HCT116 (cell line): ENCODE data around the gene FGGY. TPM values are rescaled to one million over a fixed set of nuclear protein-coding genes. Genes with fewer than 3 reads are reported as not detected.

ENCODE experiments used
- ATAC-seq: fragments of 200-7000 bp; cut with Tn5 transposase; 2 replicates; pipeline ENCODE4 v1.9.1; 2020; ENCODE audit warnings: mild to moderate bottlenecking, moderate library complexity
- BruUV-seq: library from RNA; stranded (reverse); fragments of 400-500 nt; replicated peaks from 2 replicates; lab custom pipeline; 2021; lab: Mats Ljungman, UMichigan
- CTCF ChIA-PET: fragments of 300-600 bp; sonication (Branson Sonifier 250); formaldehyde crosslinking; loops from one replicate; lab custom pipeline; 2021; ENCODE audit warnings: antibody characterized with exemption; lab: Charles Lee
- POLR2A ChIA-PET: fragments of 300-600, 350-600 bp; sonication (Branson Sonifier 250); formaldehyde crosslinking; loops from one replicate; lab custom pipeline; 2021; ENCODE audit warnings: antibody characterized with exemption; lab: Charles Lee
- RAD21 ChIA-PET, 2 experiments: fragments of 300-600 bp; sonication (Branson Sonifier 250); formaldehyde crosslinking; loops; one replicate each; lab custom pipeline; 2023; ENCODE audit warnings: low total read pairs in 2 of 2; ENCODE audit not compliant: uncharacterized antibody in 2 of 2, unreplicated experiment in 2 of 2, low non-redundant PET in 1 of 2; lab: Charles Lee
- DNase-seq: peaks from one replicate; pipeline ENCODE4 v3.0.0-alpha.2; 2010; ENCODE audit warnings: low read depth, low spot score
- H2AFZ ChIP-seq: fragments of 200-600 bp; shearing (Covaris generic), sonication (generic); 2 replicates; pipeline ENCODE4 v1.6.1; 2017; ENCODE audit warnings: low read depth, mixed run types, mixed read lengths, antibody characterized with exemption, low read length; ENCODE audit not compliant: poor library complexity, severe bottlenecking
- H3K27ac ChIP-seq: 2 replicates; pipeline ENCODE4 v1.5.1; 2012; ENCODE audit warnings: low read depth, low read length
- H3K27me3 ChIP-seq: fragments of 200-600 bp; sonication (generic); 2 replicates; pipeline ENCODE4 v1.6.1; 2016; ENCODE audit warnings: mixed run types, low read length, mixed read lengths; ENCODE audit not compliant: insufficient read depth
- H3K36me3 ChIP-seq, 2 experiments: fragments of 200-500 bp in 1 of 2; fragments of 200-600 bp in 1 of 2; sonication (Bioruptor generic) in 1 of 2; sonication (generic) in 1 of 2; 2 replicates each; pipeline versions ENCODE4 v1.5.1 to v1.6.1; 2014 to 2016; ENCODE audit warnings: low read length in 2 of 2, inconsistent platforms in 1 of 2, mixed read lengths in 1 of 2, mixed run types in 1 of 2; ENCODE audit not compliant: insufficient read depth in 2 of 2, control insufficient read depth in 1 of 2
- H3K4me1 ChIP-seq, 2 experiments: fragments of 200-600 bp in 1 of 2; sonication (generic) in 1 of 2; 2 replicates each; pipeline versions ENCODE4 v1.5.1 to v1.6.1; 2012 to 2017; ENCODE audit warnings: low read length in 2 of 2, inconsistent platforms in 1 of 2, mild to moderate bottlenecking in 1 of 2, mixed read lengths in 1 of 2, mixed run types in 1 of 2, moderate library complexity in 1 of 2; ENCODE audit not compliant: insufficient read depth in 2 of 2, control insufficient read depth in 1 of 2
- H3K4me2 ChIP-seq: fragments of 200-600 bp; sonication (generic); 2 replicates; pipeline ENCODE4 v1.6.1; 2017; ENCODE audit warnings: mixed run types, low read length, mixed read lengths
- H3K4me3 ChIP-seq, 2 experiments: fragments of 200-600 bp in 1 of 2; sonication (generic) in 1 of 2; replicated peaks in 1 of 2; 2 replicates each; pipeline ENCODE4 v1.5.1; 2011 to 2016; ENCODE audit warnings: low read length in 2 of 2, control low read depth in 1 of 2, low read depth in 1 of 2, mild to moderate bottlenecking in 1 of 2, mixed read lengths in 1 of 2, mixed run types in 1 of 2
- H3K79me2 ChIP-seq: fragments of 200-600 bp; sonication (generic); 2 replicates; pipeline ENCODE4 v1.6.1; 2017; ENCODE audit warnings: mild to moderate bottlenecking, mixed run types, low read length, moderate library complexity, mixed read lengths; ENCODE audit not compliant: insufficient read depth
- H3K9ac ChIP-seq: fragments of 200-600 bp; sonication (generic); 2 replicates; pipeline ENCODE4 v1.6.1; 2016; ENCODE audit warnings: low read length, mixed read lengths
- H3K9me2 ChIP-seq: fragments of 200-600 bp; sonication (generic), shearing (Covaris generic); 2 replicates; pipeline ENCODE4 v1.6.1; 2017; ENCODE audit warnings: mixed run types, mild to moderate bottlenecking, moderate library complexity; ENCODE audit not compliant: insufficient read depth
- H3K9me3 ChIP-seq, 2 experiments: fragments of 200-500 bp in 1 of 2; fragments of 200-600 bp in 1 of 2; sonication (Bioruptor generic) in 1 of 2; sonication (generic) in 1 of 2; 2 replicates each; pipeline ENCODE4 v1.6.1; 2014 to 2017; ENCODE audit warnings: low read length in 2 of 2, mixed read lengths in 2 of 2, inconsistent platforms in 1 of 2, low read depth in 1 of 2, mild to moderate bottlenecking in 1 of 2, mixed run types in 1 of 2, moderate library complexity in 1 of 2; ENCODE audit not compliant: control insufficient read depth in 1 of 2, insufficient read depth in 1 of 2
- H4K20me1 ChIP-seq: fragments of 200-600 bp; sonication (generic), shearing (Covaris generic); 2 replicates; pipeline ENCODE4 v1.6.1; 2017; ENCODE audit warnings: mixed run types, mild to moderate bottlenecking, moderate library complexity; ENCODE audit not compliant: insufficient read depth
- ATF3 ChIP-seq: IDR thresholded peaks from 2 replicates; pipeline ENCODE4 v1.6.1; 2012
- CEBPB ChIP-seq: IDR thresholded peaks from 2 replicates; pipeline ENCODE4 v1.6.1; 2012; ENCODE audit warnings: low read depth
- CTCF ChIP-seq, 3 experiments: fragments of 200-600 bp in 1 of 3; sonication (generic) in 1 of 3; IDR thresholded peaks in 2 of 3; conservative IDR thresholded peaks in 1 of 3; 2 replicates each; pipeline ENCODE4 v1.5.1; 2012 to 2017; ENCODE audit warnings: low read depth in 2 of 3, low read length in 2 of 3, antibody characterized with exemption in 1 of 3, borderline replicate concordance in 1 of 3, control low read depth in 1 of 3, mild to moderate bottlenecking in 1 of 3, mixed read lengths in 1 of 3, mixed run types in 1 of 3, moderate library complexity in 1 of 3; ENCODE audit not compliant: insufficient read depth in 1 of 3
- EGR1 ChIP-seq: IDR thresholded peaks from 2 replicates; pipeline ENCODE4 v1.6.1; 2012; ENCODE audit warnings: low read depth
- ELF1 ChIP-seq: IDR thresholded peaks from 2 replicates; pipeline ENCODE4 v1.6.1; 2012; ENCODE audit warnings: low read depth, borderline replicate concordance
- EZH2 ChIP-seq: fragments of 200-600 bp; sonication (generic); IDR thresholded peaks from 2 replicates; pipeline ENCODE4 v1.6.1; 2017; ENCODE audit warnings: antibody characterized with exemption, mixed run types
- EZH2phosphoT487 ChIP-seq: fragments of 200-600 bp; IDR thresholded peaks from 2 replicates; pipeline ENCODE4 v1.6.1; 2018; ENCODE audit warnings: antibody characterized with exemption, borderline replicate concordance
- JUND ChIP-seq: IDR thresholded peaks from 2 replicates; pipeline ENCODE4 v1.6.1; 2012
- POLR2AphosphoS5 ChIP-seq: IDR thresholded peaks from 2 replicates; pipeline ENCODE4 v1.6.1; 2011; ENCODE audit warnings: mild to moderate bottlenecking, low read depth, low read length, moderate library complexity
- RAD21 ChIP-seq: IDR thresholded peaks from 2 replicates; pipeline ENCODE4 v1.6.1; 2012; ENCODE audit warnings: low read depth, mild to moderate bottlenecking
- SIN3A ChIP-seq: IDR thresholded peaks from 2 replicates; pipeline ENCODE4 v1.6.1; 2012; ENCODE audit warnings: low read depth
- SP1 ChIP-seq: IDR thresholded peaks from 2 replicates; pipeline ENCODE4 v1.6.1; 2012; ENCODE audit warnings: low read depth
- YY1 ChIP-seq: IDR thresholded peaks from 2 replicates; pipeline ENCODE4 v1.6.1; 2011; ENCODE audit warnings: low read length, low read depth, moderate library complexity, mild to moderate bottlenecking; ENCODE audit not compliant: insufficient replicate concordance; ENCODE audit errors: extremely low read depth
- ZBTB33 ChIP-seq: IDR thresholded peaks from 2 replicates; pipeline ENCODE4 v1.6.1; 2011; ENCODE audit warnings: mild to moderate bottlenecking, low read length, moderate library complexity; ENCODE audit not compliant: insufficient replicate concordance; ENCODE audit errors: extremely low read depth
- ZFX ChIP-seq: fragments of 450-650 bp; IDR thresholded peaks from 2 replicates; pipeline ENCODE4 v1.6.1; 2017
- ZNF274 ChIP-seq: fragments of 200-500 bp; sonication (Bioruptor generic); IDR thresholded peaks from 2 replicates; pipeline ENCODE4 v1.6.1; 2014; ENCODE audit warnings: mild to moderate bottlenecking, low read depth, low read length, inconsistent platforms
- intact Hi-C: fragments of 100-400 bp; cut with micrococcal nuclease; formaldehyde crosslinking; loops from 2 replicates; pipeline ENCODE4 v1.10.0; 2022
- total RNA-seq: library from RNA; stranded (reverse); gene quantifications from one replicate; pipeline ENCODE4 v1.2.1, GENCODE V29; 2021; ENCODE audit not compliant: unreplicated experiment

FGGY gene
- total RNA-seq, 1 experiment from 2014 or later: 10.6 TPM

GRCh38 chr1:59601811-59602210 lies 304.9 kb downstream of the FGGY start:
- no peak for ATAC-seq
- TF ChIP-seq CTCF (IDR thresholded peaks at IDR 0.05 in 2 of 3, conservative IDR thresholded peaks at IDR 0.05 in 1 of 3; ENCODE audit: borderline replicate concordance in 1 of 3, insufficient read depth in 1 of 3, low read depth in 2 of 3, low read length in 2 of 3): no peak
- TF ChIP-seq POLR2AphosphoS5: no peak
- TF ChIP-seq JUND: no peak
- no peak for TF ChIP-seq YY1
- TF ChIP-seq ELF1: no peak
- no peak for TF ChIP-seq ZNF274
- TF ChIP-seq ATF3: no peak
- TF ChIP-seq ZFX: no peak
- TF ChIP-seq EZH2phosphoT487: no peak
- TF ChIP-seq EGR1: no peak
- TF ChIP-seq EZH2: no peak
- TF ChIP-seq SIN3A: no peak
- no peak for TF ChIP-seq SP1
- no peak for TF ChIP-seq CEBPB
- no peak for TF ChIP-seq RAD21
- TF ChIP-seq ZBTB33: no peak
- no TSS peak for BruUV-seq
- ChIA-PET RAD21 (no interaction called here), POLR2A (no interaction called here), CTCF (no interaction called here)
- no peaks in the 10 kb centered on the region for H3K27me3 ChIP-seq
- intact Hi-C loops: no loop called here
- no peaks in the 10 kb centered on the region for H3K9me3 ChIP-seq
- H3K9ac ChIP-seq: no peak overlapping the region
- H3K4me2 ChIP-seq: no peak overlapping the region
- H3K79me2 ChIP-seq: no peaks in the 10 kb centered on the region
- H4K20me1 ChIP-seq: no peaks in the 10 kb centered on the region
- no peak overlapping the region for H3K4me3 ChIP-seq
- H3K4me1 ChIP-seq: no peaks in the 10 kb centered on the region
- no peak overlapping the region for H3K27ac ChIP-seq
- no peaks in the 10 kb centered on the region for H3K9me2 ChIP-seq
- DNase-seq: no peak
- H2AFZ ChIP-seq: no peak overlapping the region
- H3K36me3 ChIP-seq: no peaks in the 10 kb centered on the region
